ENCODE measurements around the gene BTN3A1.
A peak's percentile ranks its signal among the peaks of the same experiment; 100 is the strongest.

BTN3A1 gene

DNA sequence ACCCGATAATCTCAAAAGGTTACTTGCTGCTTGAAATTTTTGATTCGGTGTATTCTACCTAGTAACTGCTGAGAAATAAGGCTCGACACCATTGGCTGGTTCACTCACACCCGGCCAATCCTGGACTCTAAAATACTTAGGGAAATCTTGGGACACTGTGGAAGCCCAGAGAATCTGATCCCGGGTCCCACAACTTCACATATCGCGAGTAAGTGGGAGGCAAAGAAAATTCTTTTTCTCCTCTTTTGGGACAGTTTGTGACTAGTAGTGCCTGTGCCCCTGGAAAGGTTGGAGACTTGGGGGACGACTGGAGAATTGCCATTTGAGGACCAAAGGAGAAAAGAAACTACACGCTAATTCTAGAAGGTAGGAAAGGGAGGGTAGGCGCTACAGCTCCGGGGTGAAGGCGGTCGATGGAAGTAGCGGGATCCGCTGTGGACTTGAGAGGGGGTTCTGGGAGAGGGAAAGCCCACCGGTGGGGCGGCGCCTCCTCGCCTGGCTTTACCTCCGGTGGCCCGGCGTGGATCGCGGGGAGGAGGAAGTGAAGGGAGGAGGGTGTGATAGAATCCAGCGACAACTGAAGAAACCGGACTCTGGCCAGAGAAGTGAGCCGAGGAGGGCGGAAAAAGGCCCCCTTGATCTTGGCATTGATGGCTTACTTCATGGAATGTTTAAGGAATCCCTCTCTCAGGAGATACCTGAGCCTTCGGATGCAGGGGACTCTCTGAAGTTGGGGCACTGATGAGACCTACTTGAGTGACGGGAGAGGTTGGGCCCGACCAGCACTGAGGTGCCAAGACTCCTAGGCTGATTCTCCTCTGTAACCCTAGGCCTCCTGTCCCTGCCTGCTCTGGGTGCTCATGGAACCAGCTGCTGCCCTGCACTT is 19.4 kb downstream of the BTN3A1 start:
- Histone ChIP-seq H3K36me3 (ENCODE audit: control insufficient read depth, low read length) (no peaks in the 10 kb centered on the region), H3K4me1 (ENCODE audit: control insufficient read depth, low read length) (peaks cover 7% of the 10 kb centered on the region), H3K9me3 (ENCODE audit: control insufficient read depth, insufficient read depth, low read length) (peaks cover 20% of the 10 kb centered on the region), H4K20me1 (ENCODE audit: control insufficient read depth, insufficient read depth, low read depth, low read length) (no peaks in the 10 kb centered on the region), H3K27me3 (ENCODE audit: control insufficient read depth, low read length) (no peaks in the 10 kb centered on the region), H3K79me2 (ENCODE audit: control insufficient read depth, low read length) (no peaks in the 10 kb centered on the region), H3K4me3 (ENCODE audit: low read length) (peak overlapping the region; percentile 87), H3K9me2 (replicated peaks; ENCODE audit: control insufficient read depth, low read length) (no peaks in the 10 kb centered on the region), H3K27ac (ENCODE audit: low read depth, low read length) (no peak overlapping the region), H3K4me2 (ENCODE audit: low read length) (peak overlapping the region; percentile 79), H3F3A (ENCODE audit: control insufficient read depth, insufficient read depth) (no peaks in the 10 kb centered on the region)
- TF ChIP-seq, protein P1, sequence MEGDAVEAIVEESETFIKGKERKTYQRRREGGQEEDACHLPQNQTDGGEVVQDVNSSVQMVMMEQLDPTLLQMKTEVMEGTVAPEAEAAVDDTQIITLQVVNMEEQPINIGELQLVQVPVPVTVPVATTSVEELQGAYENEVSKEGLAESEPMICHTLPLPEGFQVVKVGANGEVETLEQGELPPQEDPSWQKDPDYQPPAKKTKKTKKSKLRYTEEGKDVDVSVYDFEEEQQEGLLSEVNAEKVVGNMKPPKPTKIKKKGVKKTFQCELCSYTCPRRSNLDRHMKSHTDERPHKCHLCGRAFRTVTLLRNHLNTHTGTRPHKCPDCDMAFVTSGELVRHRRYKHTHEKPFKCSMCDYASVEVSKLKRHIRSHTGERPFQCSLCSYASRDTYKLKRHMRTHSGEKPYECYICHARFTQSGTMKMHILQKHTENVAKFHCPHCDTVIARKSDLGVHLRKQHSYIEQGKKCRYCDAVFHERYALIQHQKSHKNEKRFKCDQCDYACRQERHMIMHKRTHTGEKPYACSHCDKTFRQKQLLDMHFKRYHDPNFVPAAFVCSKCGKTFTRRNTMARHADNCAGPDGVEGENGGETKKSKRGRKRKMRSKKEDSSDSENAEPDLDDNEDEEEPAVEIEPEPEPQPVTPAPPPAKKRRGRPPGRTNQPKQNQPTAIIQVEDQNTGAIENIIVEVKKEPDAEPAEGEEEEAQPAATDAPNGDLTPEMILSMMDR (IDR thresholded peaks at IDR 0.05; ENCODE audit: low read depth, low read length, poor library complexity, severe bottlenecking), result no peak
- no peak for TF ChIP-seq EZH2phosphoT487 (IDR thresholded peaks at IDR 0.05; ENCODE audit: borderline replicate concordance, low read length)

DNA sequence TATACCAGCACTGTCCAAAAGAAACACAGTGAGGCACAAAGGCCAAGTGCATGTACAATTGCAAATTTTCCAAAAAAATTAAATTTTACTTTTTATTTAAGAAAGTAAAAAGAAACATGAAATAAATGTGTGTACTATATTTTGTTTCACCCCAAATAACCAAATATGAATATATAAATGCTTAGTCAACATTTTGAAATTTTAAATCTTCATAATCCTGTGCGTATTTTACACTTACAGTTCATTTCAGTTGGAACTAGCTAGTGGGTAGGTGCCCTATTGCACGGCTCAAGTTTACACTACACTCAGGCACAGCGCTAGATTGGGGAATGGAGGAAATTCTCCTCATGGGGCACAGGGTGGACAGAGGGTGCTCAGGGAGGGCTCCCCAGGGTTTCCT is 20.3 kb downstream of the BTN3A1 start:
- H4K20me1 ChIP-seq (ENCODE audit: control insufficient read depth, insufficient read depth, low read depth, low read length), result no peaks in the 10 kb centered on the region
- TF ChIP-seq EZH2phosphoT487 (IDR thresholded peaks at IDR 0.05; ENCODE audit: borderline replicate concordance, low read length), result no peak
- TF ChIP-seq, protein P1 (IDR thresholded peaks at IDR 0.05; ENCODE audit: low read depth, low read length, poor library complexity, severe bottlenecking), result no peak
- no peaks in the 10 kb centered on the region for H3K79me2 ChIP-seq (ENCODE audit: control insufficient read depth, low read length)
- no peak overlapping the region for H3K27ac ChIP-seq (ENCODE audit: low read depth, low read length)
- peak overlapping the region; percentile 87 for H3K4me3 ChIP-seq (ENCODE audit: low read length)
- H3K9me3 ChIP-seq (ENCODE audit: control insufficient read depth, insufficient read depth, low read length), result peaks cover 15% of the 10 kb centered on the region
- no peaks in the 10 kb centered on the region for H3F3A ChIP-seq (ENCODE audit: control insufficient read depth, insufficient read depth)
- H3K36me3 ChIP-seq (ENCODE audit: control insufficient read depth, low read length), result no peaks in the 10 kb centered on the region
- peaks cover 7% of the 10 kb centered on the region for H3K4me1 ChIP-seq (ENCODE audit: control insufficient read depth, low read length)
- H3K27me3 ChIP-seq (ENCODE audit: control insufficient read depth, low read length), result no peaks in the 10 kb centered on the region
- H3K4me2 ChIP-seq (ENCODE audit: low read length), result peak overlapping the region; percentile 79
- H3K9me2 ChIP-seq (replicated peaks; ENCODE audit: control insufficient read depth, low read length), result no peaks in the 10 kb centered on the region

DNA sequence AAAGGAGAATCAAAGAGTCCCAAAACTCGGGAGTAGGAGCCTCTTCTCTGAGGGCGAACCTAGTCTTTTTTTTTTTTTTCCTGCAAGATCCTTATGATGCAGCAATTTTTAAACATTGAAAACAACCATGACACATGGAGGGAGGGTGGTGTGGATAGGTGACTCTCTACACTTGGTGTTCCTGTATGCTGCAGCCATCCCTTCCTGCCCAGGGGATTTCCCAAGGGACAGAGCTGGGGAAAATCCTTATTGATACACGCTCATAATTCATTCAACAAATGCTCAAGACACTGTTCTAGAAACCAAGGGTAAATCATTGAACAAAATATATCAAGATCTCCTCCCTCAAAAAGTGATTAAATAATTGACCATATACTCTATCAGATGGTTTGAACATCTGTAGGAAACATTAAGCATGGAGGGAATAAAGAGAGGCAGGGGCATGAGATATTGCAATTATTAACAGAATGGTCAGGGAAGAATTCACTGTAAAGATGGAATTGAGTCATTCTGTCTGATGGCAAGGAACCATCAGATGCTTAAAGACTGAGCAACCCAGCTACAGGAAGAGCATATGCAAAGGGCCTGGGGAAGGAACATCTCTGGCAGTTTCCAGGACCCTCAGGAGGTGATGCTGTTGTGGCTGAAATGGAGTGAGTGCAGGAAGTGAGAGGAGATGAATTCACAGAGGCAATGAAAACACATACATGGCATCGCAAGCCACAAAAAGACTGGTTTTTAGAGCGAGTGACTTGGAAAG is 24.8 kb downstream of the BTN3A1 start:
- TF ChIP-seq, protein P1 (IDR thresholded peaks at IDR 0.05; ENCODE audit: low read depth, low read length, poor library complexity, severe bottlenecking), result no peak
- no peak for TF ChIP-seq EZH2phosphoT487 (IDR thresholded peaks at IDR 0.05; ENCODE audit: borderline replicate concordance, low read length)
- Histone ChIP-seq H3K36me3 (ENCODE audit: control insufficient read depth, low read length) (peaks cover 3% of the 10 kb centered on the region; the same call in 1 of the 2 replicates), H3K9me3 (ENCODE audit: control insufficient read depth, insufficient read depth, low read length) (no peaks in the 10 kb centered on the region), H3F3A (ENCODE audit: control insufficient read depth, insufficient read depth) (no peaks in the 10 kb centered on the region), H4K20me1 (ENCODE audit: control insufficient read depth, insufficient read depth, low read depth, low read length) (no peaks in the 10 kb centered on the region), H3K9me2 (replicated peaks; ENCODE audit: control insufficient read depth, low read length) (no peaks in the 10 kb centered on the region), H3K4me3 (ENCODE audit: low read length) (no peak overlapping the region), H3K79me2 (ENCODE audit: control insufficient read depth, low read length) (no peaks in the 10 kb centered on the region), H3K27me3 (ENCODE audit: control insufficient read depth, low read length) (no peaks in the 10 kb centered on the region), H3K4me2 (ENCODE audit: low read length) (no peak overlapping the region), H3K4me1 (ENCODE audit: control insufficient read depth, low read length) (0 out of 2 replicates have a peak, but pooled peaks cover 2% of the 10 kb centered on the region), H3K27ac (ENCODE audit: low read depth, low read length) (no peak overlapping the region)

All from DOHH2 (cell line).